Endometrial microvascular endothelial cells (primary cell): ENCODE data around the gene MYO9B. TPM values are rescaled to one million over a fixed set of nuclear protein-coding genes. Genes with fewer than 3 reads are reported as not detected.

Experiments used
- in situ Hi-C: cut with HindIII; loops from 2 replicates; pipeline ENCODE4 v1.10.0; 2017; ENCODE audit warnings: low sequenced_read_pairs, low pct_unique_long_range_greater_than_20kb; ENCODE audit errors: inconsistent ontology term
- total RNA-seq: library from RNA; depleted of rRNA; stranded (reverse); fragments of >200 nt; gene quantifications from one replicate; pipeline ENCODE4 v1.2.3, GENCODE V29; 2015; ENCODE audit errors: inconsistent ontology term

MYO9B gene
- total RNA-seq, 1 donor from 2014 or later, result 60.7 TPM

DNA sequence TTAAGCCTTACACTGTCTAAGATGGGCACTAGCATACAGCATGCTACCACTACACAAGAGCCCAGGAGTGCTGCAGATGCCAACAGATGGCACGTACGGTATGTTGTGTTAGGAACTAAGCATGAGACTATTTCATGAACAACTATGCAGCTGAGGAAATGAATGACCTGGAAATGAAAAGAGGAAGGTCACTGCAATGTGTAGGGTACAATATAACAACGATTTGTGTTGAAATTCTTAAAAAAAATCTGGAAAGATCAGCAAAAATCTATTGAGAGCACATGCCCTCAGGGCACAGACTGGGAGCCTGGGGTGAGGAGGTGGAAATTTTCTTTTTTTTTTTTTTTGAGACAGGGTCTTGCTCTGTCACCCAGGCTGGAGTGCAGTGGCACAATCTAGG lies 14.8 kb upstream of the MYO9B start:
- in situ Hi-C loops, result no loop called here

DNA sequence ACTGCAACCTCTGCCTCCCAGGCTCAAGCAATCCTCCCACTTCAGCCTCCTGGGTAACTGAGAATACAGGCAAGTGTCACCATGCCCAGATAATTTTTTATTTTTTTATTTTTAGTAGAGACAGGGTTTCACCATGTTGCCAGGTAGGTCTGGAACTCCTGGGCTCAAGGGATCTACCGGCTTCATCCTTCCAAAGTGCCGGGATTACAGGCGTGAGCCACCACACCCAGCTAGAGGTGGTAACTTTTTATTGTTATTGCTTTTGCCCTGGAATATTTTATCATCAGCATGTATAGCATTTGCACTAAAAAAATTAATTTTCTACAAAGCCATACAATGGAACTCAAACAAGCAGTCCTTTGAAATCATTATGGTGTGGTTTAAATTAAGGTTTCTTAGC lies 14.4 kb upstream of the MYO9B start:
- in situ Hi-C loops, result no loop called here

DNA sequence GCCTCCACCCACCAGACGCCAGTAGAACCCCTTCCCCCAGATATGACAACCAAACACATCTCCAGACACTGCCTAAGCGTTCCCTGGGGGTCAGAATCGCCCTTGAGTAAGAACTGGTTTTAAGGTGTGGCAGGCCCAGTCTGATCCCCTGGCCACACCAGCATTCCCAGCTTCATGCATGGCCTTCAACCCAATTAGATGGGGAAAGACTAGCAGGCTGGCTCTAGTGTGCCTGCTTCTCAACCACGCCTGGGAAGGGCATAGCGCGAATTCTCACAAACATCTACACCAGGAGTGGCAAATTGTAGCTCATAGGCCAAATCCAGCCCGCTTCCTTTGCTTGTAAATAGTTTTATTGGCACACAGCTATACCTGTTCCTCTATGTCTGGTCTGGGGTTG lies 13.9 kb upstream of the MYO9B start:
- in situ Hi-C loops, result no loop called here

DNA sequence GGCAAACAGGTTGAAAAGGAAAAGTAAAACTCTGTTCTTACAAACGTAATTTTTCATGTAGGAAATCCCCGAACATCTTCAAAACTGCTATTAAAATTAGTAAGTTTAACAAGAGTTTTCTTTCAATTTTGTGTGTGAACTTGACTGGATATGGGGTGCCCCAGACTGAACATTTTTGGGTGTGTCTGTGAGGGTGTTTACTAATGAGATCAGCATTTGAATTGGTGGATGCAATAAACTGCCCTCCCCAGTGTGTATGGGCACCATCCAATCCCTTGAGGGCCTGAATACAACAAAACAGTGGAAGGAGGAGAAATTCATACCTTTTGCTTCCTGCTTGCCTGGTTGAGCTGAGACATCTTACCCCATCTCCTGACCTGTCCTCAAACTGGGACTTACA lies 12.1 kb upstream of the MYO9B start:
- in situ Hi-C loops, result no loop called here

DNA sequence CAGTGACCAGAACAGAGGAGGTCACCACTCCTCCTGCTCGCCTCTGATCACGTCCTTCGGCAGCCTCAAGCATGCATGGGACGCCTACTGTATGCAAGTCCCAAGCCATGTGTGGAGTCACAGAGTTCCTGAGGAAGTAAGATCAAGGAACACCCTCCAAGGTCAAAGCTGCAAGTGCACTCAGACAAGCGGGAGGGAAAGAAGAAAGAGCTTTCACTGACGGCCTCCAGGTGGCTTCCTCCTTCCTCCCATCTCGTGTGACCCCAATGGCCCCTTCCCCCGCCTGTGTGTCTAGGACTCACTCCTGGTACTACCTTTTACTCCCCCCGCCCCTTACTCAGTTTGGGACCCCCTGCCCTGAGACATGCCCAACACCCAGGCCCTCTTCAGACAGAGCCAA lies 6.4 kb upstream of the MYO9B start:
- in situ Hi-C loops, result no loop called here

DNA sequence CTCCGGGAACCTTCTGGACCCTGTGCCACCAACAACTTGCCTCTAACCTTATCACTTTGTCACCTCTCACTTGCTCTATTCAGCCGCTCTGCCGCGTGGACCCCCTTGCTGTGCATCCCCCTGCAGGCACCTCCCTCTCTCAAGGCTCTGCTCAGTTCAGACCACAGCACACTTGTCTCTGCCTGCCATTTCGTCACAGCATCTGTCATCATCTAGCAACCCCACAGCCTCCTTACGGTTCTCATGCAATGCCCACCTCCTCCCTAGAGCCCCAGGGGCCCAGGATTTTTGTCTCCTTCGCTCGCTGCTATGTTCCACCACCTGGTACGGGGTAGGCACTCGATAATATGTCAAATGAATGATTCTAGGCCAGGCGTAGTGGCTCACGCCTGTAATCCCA lies 5.2 kb upstream of the MYO9B start:
- in situ Hi-C loops, result no loop called here

DNA sequence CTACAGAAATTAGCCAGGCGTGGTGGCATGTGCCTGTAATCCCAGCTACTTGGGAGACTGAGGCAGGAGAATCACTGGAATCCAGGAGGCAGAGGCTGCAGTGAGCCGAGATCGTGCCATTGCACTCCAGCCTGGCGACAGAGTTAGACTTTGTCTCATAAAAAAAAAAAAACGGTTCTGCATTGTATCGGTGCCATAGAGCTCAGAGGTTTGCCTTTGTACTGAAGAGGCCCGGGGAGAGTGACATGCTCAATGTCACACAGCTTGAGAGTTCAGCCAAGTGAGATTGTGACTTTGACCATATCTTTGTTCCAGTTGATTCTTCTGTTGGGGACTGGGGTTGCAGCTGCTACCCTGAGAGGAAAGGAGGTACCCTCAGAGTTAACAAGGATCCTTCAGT lies 4.7 kb upstream of the MYO9B start:
- in situ Hi-C loops, result no loop called here

DNA sequence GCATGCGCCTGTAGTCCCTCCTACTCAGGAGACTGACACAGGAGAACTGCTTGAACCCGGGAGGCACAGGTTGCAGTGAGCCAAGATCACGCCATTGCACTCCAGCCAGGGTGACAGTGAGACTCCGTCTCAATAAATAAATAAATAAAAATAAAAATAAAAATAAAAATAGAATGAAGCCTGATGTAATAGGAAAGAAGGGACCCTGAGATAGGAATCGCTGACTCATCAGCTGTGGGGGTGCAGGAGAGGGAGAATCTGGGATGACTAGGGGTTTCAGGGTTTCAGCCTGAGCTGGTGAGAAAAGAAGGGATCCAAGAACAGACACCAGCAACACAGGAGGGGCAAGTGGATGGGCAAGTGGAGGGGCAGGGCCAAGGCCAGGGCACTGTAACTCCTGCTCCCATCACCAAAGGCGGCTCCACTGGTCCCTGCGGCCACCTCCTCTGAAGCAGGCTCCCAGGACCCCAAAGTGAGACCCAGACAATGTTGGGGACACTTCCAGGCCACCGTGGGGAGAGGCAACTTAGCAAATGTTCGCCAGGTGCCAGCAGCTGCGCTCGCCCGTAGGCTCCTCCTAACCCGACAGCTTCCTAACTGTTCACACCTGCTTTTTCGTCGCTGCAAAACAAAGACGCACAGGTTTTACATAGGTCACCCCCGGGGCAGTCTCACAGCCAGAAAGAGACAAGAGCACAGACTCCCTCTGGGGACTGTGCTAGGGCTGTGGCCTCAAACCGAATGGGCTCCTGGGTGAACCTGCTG lies 1.5 kb upstream of the MYO9B start:
- in situ Hi-C loops, result no loop called here

DNA sequence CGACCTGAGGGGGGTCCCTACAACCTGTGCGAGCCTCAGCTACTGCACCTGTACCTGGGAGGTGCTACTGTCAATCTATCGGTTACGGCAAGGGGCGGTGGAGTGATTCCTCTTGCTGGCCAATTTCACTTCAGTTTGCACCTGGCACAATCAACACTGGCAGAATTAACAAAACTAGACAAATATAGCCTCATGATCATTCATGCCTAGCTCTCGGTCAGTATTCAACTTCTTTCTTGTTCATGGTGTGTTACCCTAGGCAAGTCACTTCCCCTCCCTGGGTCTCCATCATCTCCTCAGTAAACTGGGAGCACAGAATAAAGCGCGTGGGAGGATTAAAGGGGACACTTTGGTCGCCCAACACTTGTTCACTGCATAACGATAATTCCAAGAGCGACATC lies 943 bp upstream of the MYO9B start:
- in situ Hi-C loops, result no loop called here

DNA sequence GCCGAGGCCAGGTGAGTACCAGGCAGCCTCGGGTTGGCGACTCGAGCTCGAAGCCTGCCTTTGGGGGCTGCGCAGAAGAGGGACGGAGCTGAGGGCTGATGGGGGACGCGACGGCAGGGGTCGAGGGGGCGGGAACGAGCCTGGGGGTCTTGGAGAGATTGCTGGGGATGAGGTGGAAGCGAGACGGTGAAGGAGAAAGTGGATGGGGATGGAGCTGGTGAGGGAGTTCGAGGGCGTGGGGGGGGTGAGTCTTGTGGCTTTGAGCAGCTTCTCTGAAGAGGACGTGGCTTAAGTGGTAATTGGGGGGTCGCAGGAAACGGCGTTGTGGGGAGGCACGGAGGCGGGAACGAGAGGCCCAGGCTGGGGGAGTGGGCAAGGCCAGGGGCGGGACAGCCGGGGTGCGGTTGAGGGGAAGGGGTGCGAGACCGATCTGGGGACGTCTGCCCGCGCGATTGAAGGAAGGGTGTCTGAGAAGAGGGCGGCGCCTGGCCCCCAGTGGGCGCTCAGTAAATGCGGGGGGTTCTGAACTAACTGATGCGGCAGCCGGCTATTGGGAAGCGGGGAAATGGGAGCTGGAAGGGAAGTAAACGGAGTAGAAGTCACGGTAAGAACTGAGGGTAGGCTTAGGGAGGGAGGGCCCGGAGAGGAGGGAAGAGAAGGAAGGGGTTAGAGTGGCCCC lies 426 bp downstream of the MYO9B start:
- in situ Hi-C loops, result no loop called here

DNA sequence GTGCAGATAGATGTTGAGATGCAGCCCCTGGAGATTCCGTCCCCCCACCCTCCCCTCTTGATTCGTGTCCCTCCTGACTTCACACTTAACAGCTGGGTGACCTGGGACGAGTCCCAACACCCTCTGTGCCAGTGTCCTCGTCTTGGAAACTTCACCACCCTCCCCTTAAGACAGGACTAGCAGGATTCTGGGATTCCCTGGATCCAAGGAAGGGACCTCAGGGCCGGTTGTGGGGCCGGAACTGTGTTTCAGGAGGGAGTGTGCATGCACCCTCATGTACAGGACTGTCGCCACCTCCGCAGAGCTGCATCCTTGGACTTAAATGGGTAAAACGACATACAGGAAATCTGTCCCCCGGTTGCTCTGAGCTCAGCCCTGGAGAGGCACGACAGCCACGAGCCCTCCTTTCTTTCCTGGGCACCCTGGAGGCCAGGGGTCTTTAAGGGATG lies 990 bp downstream of the MYO9B start:
- in situ Hi-C loops, result no loop called here

DNA sequence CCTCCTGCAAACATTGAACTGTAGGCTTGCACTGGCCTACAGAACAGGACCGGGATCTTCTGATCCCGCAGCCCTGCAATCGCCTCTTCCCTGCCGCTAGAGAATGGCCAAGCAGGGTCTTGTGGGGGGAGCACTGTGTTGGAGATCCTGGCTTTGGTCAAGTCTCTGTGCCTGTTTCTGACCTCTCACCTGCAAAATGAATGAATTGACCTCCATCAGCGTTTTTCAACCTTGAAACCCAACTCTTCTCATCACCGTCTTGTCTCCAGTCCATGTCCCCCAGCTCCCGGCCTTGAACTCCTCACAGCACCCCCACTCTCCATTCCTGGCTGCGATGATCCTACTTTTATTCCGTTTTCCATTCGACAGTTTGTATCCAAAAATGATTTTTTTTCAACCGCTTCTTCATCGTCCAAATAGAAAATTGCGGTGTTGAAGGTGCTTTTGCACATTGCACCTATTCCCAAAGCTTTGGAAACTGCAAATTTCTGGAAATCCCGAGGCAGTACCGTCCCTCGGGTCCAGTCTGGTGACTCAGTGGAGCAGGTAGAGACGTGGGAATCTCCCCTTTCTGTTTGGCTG lies 2.0 kb downstream of the MYO9B start:
- in situ Hi-C loops, result no loop called here

DNA sequence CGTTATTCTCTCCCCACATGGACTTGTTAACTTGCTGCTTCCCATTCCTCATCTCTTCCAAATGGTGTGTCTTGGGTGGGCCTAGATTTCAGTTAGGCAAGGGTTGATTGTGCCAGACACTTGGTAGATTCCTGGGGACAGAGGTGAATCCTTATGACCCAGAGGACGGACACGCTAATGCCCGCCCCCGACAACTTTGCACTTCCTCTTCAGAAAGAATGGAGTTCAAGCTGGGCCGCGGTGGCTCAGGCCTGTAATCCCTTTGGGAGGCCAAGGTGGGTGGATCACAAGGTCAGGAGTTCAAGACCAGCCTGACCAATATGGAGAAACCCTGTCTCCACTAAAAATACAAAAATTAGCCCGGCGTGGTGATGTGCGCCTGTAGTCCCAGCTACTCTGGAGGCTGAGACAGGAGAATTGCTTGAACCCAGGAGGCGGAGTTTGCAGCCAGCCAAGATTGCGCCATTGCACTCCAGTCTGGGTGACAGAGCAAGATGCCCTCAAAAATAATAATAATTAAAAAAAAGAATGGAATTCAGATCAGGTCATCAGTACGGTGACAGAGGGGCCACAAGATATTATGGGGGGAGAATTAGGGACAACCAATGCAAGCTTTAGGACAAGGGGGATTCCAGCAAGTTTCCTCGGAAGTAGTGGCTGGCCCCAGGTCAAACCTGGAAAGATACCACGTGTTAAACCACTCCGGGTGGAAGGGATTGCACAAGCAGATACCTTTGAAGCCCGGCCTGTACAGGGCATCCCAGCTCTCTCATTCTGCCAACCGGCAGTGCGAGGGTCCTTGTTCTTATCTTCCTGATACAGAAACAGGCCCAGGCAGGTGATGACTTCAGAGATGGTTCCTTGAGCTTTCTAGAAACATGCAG lies 2.7 kb downstream of the MYO9B start:
- in situ Hi-C loops, result no loop called here

DNA sequence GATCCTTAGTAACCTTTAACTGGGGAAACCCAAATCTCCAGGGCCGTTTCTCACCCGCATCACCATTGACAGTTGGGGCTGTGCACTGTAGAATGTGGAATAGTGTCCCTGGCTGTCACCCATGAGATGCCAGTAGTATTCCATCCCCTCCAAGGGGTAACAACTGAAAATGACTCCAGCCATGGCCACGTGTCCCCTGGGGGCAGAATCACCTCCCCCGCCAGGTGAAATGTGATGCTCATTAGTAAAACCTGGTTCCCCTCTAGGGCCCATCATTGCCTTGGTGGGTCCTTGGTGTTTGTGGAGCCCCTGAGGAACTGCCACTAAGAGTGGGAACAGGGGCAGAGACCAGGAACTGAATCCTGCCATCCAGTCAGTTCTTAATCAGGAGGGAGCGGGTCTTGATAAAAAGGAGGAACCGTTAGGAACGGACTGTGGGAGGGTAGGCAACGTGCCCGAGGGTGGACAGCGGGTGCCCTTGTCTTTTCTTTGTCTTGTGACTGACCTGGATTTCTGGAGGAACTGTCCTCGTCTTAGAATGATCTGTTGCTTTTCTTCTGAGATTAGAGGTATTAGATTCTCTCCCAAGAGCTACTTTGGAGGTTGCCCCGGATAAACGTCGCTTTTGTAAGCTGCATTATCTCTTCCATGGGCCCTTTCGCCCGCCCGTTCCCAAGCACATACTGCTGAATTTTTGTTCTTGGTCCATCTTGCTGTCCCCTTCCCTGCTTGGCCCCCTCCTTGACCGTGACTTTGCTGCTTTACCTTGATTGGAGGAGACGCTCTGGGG lies 3.5 kb downstream of the MYO9B start:
- in situ Hi-C loops, result no loop called here

DNA sequence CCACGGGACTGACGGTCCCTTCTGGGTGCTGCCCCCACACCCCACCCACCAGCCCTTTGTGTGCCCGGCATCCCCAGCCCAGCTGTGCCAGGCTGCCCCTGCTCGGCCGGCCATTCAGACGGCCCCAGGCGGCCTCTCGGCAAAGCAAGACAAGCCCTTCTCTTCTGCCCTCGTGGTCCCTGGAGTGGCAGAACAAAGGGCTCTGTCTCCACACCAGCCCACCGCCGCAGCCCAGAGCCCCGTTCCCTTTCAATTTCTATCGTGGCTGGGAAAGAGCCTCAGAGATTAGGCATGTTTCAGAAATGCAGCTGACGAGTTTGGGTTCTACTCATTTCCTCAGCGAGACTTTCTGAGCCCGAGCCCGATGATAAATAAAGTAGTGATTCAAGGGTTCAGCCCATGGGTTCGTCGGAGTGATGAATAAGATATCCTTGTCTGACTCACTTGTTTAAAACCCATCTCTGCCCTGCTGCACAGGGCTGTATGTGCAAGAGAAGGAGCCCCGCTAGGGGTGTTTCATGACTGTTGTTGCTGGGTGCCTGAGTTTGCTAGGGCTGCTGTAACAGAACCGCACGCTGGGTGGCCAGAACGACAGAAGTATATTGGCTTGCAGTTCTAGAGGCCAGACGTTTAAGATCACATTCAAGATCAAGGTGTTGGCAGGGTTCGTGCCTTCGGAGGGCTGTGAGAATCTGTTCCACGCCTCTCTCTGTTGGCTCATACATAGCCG lies 4.3 kb downstream of the MYO9B start:
- in situ Hi-C loops, result no loop called here

DNA sequence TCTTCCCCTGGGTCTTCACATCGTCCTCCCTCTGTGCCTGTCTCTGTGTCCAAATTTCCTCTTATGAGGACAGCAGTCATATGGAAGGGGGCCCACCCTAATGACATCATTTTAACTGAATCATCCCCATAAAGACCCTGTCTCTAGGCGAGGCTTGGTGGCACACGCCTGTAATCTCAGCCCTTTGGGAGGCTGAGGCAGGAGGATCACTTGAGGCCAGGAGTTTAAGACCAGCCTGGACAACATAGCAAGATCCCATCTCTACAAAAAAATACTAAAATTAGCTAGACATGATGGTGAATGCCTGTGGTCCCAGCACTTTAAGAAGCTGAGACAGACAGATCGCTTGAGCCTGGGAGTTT lies 4.8 kb downstream of the MYO9B start:
- in situ Hi-C loops, result no loop called here

DNA sequence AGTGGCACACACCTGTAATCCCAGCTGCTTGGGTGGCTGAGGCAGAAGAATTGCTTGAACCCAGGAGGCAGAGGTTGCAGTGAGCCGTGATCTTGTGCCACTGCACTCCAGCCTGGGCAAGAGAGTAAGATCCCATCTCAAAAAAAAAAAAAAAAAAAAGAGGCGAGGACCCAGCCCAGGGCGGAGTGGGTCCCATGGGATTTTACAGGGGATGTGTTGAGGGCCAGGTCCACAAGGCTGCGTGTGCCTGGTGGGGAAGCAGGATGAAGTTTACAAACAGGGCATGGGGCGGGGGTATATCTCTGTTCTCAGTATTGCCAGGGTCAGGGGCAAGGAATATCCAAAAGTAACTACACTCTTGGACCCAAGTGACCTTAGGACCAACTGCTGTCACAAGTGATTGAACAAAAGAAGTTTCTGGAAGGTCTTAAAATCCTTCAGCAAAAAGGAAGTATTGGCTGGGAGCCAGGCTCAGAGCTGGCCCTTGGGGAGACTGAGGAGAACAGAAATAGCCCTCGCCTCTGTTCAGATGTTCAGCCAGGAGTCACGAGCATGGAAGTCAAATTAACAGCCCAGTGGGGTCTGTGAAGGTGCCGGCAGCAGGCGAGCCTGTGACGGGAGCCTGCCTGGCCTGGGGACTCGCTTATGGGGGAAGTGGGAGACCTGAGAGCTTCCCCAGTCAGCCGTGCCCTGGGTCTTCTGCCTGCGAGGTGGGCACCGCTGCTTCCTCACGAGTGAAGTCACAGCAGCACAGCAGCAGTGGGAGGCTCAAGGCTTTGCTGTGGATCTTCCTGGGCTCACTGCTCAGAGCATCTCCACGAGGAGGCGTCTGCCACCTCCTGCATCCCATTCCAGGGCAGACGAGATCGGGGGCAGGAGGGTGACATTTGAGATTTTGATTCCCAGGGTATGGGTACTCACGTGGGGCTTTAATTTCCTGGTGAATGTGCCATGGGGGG lies 6.4 kb downstream of the MYO9B start:
- in situ Hi-C loops, result no loop called here
